GM06990 (cell line): Measurements from ENCODE around the gene KRTAP20-2.

ENCODE experiments used
- DNase-seq: peaks from one replicate; pipeline ENCODE4 v3.0.0-alpha.2; 2011; ENCODE audit not compliant: insufficient read length; ENCODE audit errors: extremely low read depth
- H3K27me3 ChIP-seq: replicated peaks from 2 replicates; pipeline ENCODE4 v1.6.0; 2011; ENCODE audit warnings: low read length; ENCODE audit not compliant: control insufficient read depth, insufficient read depth
- H3K36me3 ChIP-seq: 2 replicates; pipeline ENCODE4 v1.5.1; 2011; ENCODE audit warnings: low read length; ENCODE audit not compliant: control insufficient read depth, insufficient read depth
- H3K4me3 ChIP-seq: replicated peaks from 2 replicates; pipeline ENCODE4 v1.5.1; 2011; ENCODE audit warnings: low read depth, mild to moderate bottlenecking, control low read depth, low read length
- CTCF ChIP-seq: IDR thresholded peaks from 2 replicates; pipeline ENCODE4 v1.5.1; 2011; ENCODE audit warnings: low read length, control low read depth, mild to moderate bottlenecking, inconsistent platforms; ENCODE audit not compliant: insufficient read depth, poor library complexity, severe bottlenecking

The KRTAP20-2 gene

GRCh38 chr21:30642564-30642963 lies 7.6 kb downstream of the KRTAP20-2 start, which contains the start of gene KRTAP20-3:
KRTAP20-3 (plus strand) TSS chr21:30642864.
- TF ChIP-seq CTCF: no peak
- Histone ChIP-seq H3K27me3 (no peaks in the 10 kb centered on the region), H3K36me3 (no peaks in the 10 kb centered on the region), H3K4me3 (no peak within 1 kb of the TSS)
- no peak for DNase-seq

GRCh38 chr21:30646904-30647414 lies 12.0 kb downstream of the KRTAP20-2 start:
- Histone ChIP-seq H3K27me3 (no peaks in the 10 kb centered on the region), H3K4me3 (no peak overlapping the region), H3K36me3 (no peaks in the 10 kb centered on the region)
- DNase-seq: no peak
- no peak for TF ChIP-seq CTCF

- H3K36me3 ChIP-seq: no peaks in the 10 kb centered on the region
- H3K27me3 ChIP-seq: no peaks in the 10 kb centered on the region
- DNase-seq: no peak
- TF ChIP-seq CTCF: no peak
- H3K4me3 ChIP-seq: no peak overlapping the region
Measured at GRCh38 chr21:30652891-30653290, 17.9 kb downstream of the KRTAP20-2 start.

GRCh38 chr21:30668776-30669175 lies 33.8 kb downstream of the KRTAP20-2 start:
- no peak for TF ChIP-seq CTCF
- Histone ChIP-seq H3K27me3 (no peaks in the 10 kb centered on the region), H3K36me3 (no peaks in the 10 kb centered on the region), H3K4me3 (no peak overlapping the region)
- no peak for DNase-seq

- H3K27me3 ChIP-seq: no peaks in the 10 kb centered on the region
- no peak overlapping the region for H3K4me3 ChIP-seq
- DNase-seq: no peak
- no peak for TF ChIP-seq CTCF
- H3K36me3 ChIP-seq: no peaks in the 10 kb centered on the region
Measured at GRCh38 chr21:30672985-30673650, 38.1 kb downstream of the KRTAP20-2 start.
